ENCODE results near the gene CCNT2.

Gene CCNT2

DNA sequence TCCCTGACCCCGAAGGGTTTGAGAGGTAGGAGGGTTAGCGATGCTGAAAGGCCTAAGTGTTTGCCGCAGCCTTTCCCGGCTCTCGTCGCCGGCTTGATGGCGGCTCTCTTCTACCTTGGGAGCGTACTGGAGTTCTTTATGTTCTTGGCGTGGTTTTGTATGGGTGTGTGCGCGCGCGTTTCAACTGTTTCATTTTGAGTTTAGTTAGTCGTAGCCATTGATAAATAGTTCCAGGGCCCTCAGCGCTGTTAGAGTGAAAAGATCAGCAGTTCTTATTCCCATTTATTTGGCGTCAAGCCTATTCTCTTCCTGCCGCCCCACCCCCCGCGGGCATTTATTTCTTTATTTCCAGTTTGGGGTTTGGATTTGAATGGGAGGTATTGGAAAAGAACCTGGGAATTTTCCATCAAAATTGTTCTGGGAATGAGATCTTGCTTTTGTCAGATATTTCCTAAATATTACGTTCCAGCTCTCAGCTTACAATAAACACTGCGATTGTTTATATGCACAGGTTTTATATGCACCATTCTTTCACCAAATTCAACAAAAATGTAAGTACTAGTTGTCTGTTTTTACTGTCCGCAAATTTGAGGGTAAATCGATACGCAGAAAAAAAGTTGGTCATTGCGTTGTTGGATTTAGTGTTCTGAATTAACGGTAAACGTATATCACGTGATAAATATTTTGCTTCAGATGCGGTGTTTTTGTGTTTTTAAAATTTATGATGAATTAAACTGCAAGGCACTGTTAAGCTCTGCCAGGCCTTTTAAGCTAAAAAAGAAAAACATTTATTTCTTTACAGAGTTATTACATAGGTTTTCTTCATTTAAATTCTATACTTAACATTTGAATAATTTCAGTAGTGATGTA, 954 bp downstream of the CCNT2 start:
- H3K4me3 ChIP-seq (replicated peaks; ENCODE audit: low read depth, low read length): peak overlapping the region; percentile 69
- peak; percentile 35 for DNase-seq (ENCODE audit: low read depth)
- TF ChIP-seq, protein P1, sequence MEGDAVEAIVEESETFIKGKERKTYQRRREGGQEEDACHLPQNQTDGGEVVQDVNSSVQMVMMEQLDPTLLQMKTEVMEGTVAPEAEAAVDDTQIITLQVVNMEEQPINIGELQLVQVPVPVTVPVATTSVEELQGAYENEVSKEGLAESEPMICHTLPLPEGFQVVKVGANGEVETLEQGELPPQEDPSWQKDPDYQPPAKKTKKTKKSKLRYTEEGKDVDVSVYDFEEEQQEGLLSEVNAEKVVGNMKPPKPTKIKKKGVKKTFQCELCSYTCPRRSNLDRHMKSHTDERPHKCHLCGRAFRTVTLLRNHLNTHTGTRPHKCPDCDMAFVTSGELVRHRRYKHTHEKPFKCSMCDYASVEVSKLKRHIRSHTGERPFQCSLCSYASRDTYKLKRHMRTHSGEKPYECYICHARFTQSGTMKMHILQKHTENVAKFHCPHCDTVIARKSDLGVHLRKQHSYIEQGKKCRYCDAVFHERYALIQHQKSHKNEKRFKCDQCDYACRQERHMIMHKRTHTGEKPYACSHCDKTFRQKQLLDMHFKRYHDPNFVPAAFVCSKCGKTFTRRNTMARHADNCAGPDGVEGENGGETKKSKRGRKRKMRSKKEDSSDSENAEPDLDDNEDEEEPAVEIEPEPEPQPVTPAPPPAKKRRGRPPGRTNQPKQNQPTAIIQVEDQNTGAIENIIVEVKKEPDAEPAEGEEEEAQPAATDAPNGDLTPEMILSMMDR (IDR thresholded peaks at IDR 0.05; ENCODE audit: low read length, missing control alignments): no peak

DNA sequence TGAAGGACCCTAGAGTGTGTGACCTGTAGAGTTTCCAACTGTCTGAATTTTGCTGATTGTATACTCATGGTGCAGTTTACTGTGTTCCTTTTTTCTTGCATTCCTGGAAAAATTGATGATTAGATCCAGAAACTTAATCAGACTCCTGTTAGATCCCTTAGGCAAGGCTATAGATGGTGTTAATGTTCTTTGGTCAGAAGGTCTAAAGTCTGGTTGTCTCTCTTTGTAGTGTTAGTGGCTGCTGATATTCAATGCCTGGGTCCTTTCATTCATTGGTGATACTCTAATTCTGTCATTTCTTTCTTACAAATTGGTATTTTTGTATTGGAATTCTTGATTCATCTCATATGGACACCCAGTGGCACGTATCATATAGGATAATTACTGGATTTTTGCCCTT, 6.3 kb downstream of the CCNT2 start:
- DNase-seq (ENCODE audit: low read depth): no peak
- TF ChIP-seq, protein P1 (IDR thresholded peaks at IDR 0.05; ENCODE audit: low read length, missing control alignments): no peak
- no peak overlapping the region for H3K4me3 ChIP-seq (replicated peaks; ENCODE audit: low read depth, low read length)

- DNase-seq (ENCODE audit: low read depth): peak; percentile 36
- no peak overlapping the region for H3K4me3 ChIP-seq (replicated peaks; ENCODE audit: low read depth, low read length)
- TF ChIP-seq, protein P1 (IDR thresholded peaks at IDR 0.05; ENCODE audit: low read length, missing control alignments): no peak
Observed at GRCh38 chr2:134926231-134926931, 7.8 kb downstream of the CCNT2 start.

- TF ChIP-seq, protein P1 (IDR thresholded peaks at IDR 0.05; ENCODE audit: low read length, missing control alignments): no peak
- DNase-seq (ENCODE audit: low read depth): peak; percentile 23
- H3K4me3 ChIP-seq (replicated peaks; ENCODE audit: low read depth, low read length): no peak overlapping the region
Observed at GRCh38 chr2:134927195-134927594, 8.6 kb downstream of the CCNT2 start.

DNA sequence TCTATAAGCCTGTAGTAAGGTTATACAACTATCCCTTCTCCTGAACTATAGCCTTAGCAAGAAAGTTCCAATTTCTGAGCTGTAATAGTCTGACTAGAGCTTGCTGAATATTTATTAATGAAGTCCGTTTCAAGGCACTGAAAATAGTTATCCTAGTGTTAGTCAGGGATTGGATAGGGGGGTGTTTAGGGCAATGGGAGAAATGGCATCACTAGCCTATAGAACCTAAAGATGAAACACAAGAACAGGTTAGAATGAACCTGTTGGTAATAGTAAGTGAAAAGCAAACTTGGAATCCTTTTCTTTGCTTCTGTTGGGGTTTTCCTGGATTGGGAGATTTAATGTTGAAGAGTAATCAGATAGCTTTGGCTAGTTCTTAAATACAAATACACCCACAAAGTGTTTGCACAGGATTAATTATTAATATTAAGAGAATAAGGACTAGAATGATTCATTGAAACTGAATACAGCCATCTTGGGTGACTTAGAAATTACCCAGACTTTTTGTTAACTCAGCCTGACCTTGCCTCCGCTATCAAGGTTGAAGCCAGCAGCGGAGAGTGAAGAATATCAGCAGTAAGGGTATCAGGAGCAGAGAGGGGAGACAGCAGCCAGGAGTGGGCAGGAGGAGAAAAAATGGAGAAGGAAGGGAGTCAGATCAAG, 14.4 kb downstream of the CCNT2 start:
- TF ChIP-seq, protein P1 (IDR thresholded peaks at IDR 0.05; ENCODE audit: low read length, missing control alignments): no peak
- H3K4me3 ChIP-seq (replicated peaks; ENCODE audit: low read depth, low read length): no peak overlapping the region
- no peak for DNase-seq (ENCODE audit: low read depth)

DNA sequence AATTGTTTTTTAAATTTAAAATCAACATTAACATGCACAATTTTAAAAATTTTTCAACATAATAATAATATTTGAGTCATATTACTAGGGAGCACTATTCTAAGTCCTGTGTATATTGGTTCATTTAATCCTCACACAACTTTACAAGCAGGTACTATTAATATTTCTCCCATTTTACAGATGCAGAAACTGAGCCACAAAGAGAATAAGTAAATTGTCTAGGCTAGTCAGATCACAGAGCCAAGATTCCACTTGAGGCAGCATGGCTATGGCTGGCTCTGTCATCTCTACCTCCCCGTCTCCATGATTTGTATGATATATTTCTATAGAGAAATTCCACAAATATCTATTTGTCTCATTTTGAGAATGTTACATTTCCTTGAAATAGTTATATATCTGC, 15.1 kb downstream of the CCNT2 start:
- no peak for DNase-seq (ENCODE audit: low read depth)
- TF ChIP-seq, protein P1 (IDR thresholded peaks at IDR 0.05; ENCODE audit: low read length, missing control alignments): no peak
- no peak overlapping the region for H3K4me3 ChIP-seq (replicated peaks; ENCODE audit: low read depth, low read length)
